HepG2 (cell line): ENCODE results near the gene C6orf15. TPM values are rescaled to one million over a fixed set of nuclear protein-coding genes. Genes with fewer than 3 reads are reported as not detected.

Experiments
- ATAC-seq: fragments of 200-7000 bp; cut with Tn5 transposase; 3 replicates; pipeline ENCODE4 v1.9.1; 2020; ENCODE audit warnings: mild to moderate bottlenecking, moderate library complexity
- BruUV-seq: library from RNA; stranded (reverse); fragments of 400-500 nt; replicated peaks from 2 replicates; lab custom pipeline; 2021; lab: Mats Ljungman, UMichigan
- CTCF ChIA-PET: fragments of 300-600 bp; formaldehyde crosslinking; extraction: SDS; loops from one replicate; lab custom pipeline; 2021; ENCODE audit warnings: low total read pairs, inconsistent platforms, low intra/inter-chr PET ratio; lab: Yijun Ruan, JAX
- POLR2A ChIA-PET: fragments of 350-600 bp; sonication (Branson Sonifier 250); formaldehyde crosslinking; loops from one replicate; lab custom pipeline; 2020; ENCODE audit warnings: antibody characterized with exemption, inconsistent platforms; lab: Yijun Ruan, JAX
- DNase-seq: peaks from one replicate; pipeline ENCODE4 v3.0.0-alpha.2; 2015; ENCODE audit warnings: low spot score
- FAIRE-seq: peaks from 3 replicates; lab custom pipeline; 2011; peaks lifted over from hg19 to GRCh38; lab: Jason Lieb, UNC
- H2AFZ ChIP-seq: one replicate; pipeline ENCODE4 v1.6.1; 2011; ENCODE audit warnings: low read length, inconsistent platforms
- H3K27ac ChIP-seq: fragments of 300-600 bp; 3 replicates; pipeline ENCODE4 v1.8.0; 2011; ENCODE audit warnings: mixed run types, mild to moderate bottlenecking, mixed read lengths, low read length, inconsistent platforms; ENCODE audit not compliant: insufficient read depth; ENCODE audit errors: extremely low read length
- H3K27me3 ChIP-seq, 2 experiments: fragments of 200-600 bp in 1 of 2; 2 replicates in 1 of 2; 3 replicates in 1 of 2; pipeline versions ENCODE4 v1.6.0 to v1.8.0; 2011; ENCODE audit warnings: low read length in 2 of 2, mild to moderate bottlenecking in 2 of 2, moderate library complexity in 2 of 2, inconsistent platforms in 1 of 2; ENCODE audit not compliant: insufficient read depth in 2 of 2, control insufficient read depth in 1 of 2
- H3K36me3 ChIP-seq, 2 experiments: fragments of 200-600 bp in 1 of 2; replicated peaks in 1 of 2; 2 replicates in 1 of 2; 3 replicates in 1 of 2; pipeline versions ENCODE4 v1.5.1 to v1.8.0; 2011; ENCODE audit warnings: low read length in 2 of 2, inconsistent platforms in 1 of 2; ENCODE audit not compliant: insufficient read depth in 2 of 2, control insufficient read depth in 1 of 2
- H3K4me1 ChIP-seq: 2 replicates; pipeline ENCODE4 v1.5.1; 2012; ENCODE audit warnings: low read length, inconsistent platforms; ENCODE audit not compliant: insufficient read depth
- H3K4me2 ChIP-seq: 2 replicates; pipeline ENCODE4 v1.6.0; 2011; ENCODE audit warnings: low read depth, low read length, inconsistent platforms
- H3K4me3 ChIP-seq, 3 experiments: fragments of 200-600 bp in 1 of 3; sonication (generic), shearing (Covaris generic) in 1 of 3; replicated peaks in 1 of 3; 2 replicates each; pipeline ENCODE4 v1.5.1; 2011 to 2016; ENCODE audit warnings: low read length in 3 of 3, inconsistent platforms in 2 of 3, low read depth in 2 of 3, mild to moderate bottlenecking in 2 of 3, control low read depth in 1 of 3, mixed read lengths in 1 of 3; ENCODE audit not compliant: insufficient read depth in 1 of 3
- H3K79me2 ChIP-seq: one replicate; pipeline ENCODE4 v1.6.1; 2011; ENCODE audit warnings: low read length, inconsistent platforms; ENCODE audit not compliant: insufficient read depth
- H3K9ac ChIP-seq: 2 replicates; pipeline ENCODE4 v1.6.0; 2011; ENCODE audit warnings: mild to moderate bottlenecking, low read depth, low read length, inconsistent platforms; ENCODE audit not compliant: insufficient read depth
- H3K9me3 ChIP-seq: 2 replicates; pipeline ENCODE4 v1.5.1; 2012; ENCODE audit warnings: mild to moderate bottlenecking, low read length
- H4K20me1 ChIP-seq: 2 replicates; pipeline ENCODE4 v1.6.0; 2011; ENCODE audit warnings: inconsistent platforms, mild to moderate bottlenecking, low read length, moderate library complexity; ENCODE audit not compliant: insufficient read depth
- ARID2 ChIP-seq: sonication (generic); formaldehyde crosslinking; IDR thresholded peaks from 2 replicates; pipeline ENCODE4 v1.8.1; 2022; ENCODE audit warnings: mild to moderate bottlenecking, missing genetic modification reagents, borderline replicate concordance
- FOXJ3 ChIP-seq: sonication (generic); formaldehyde crosslinking; IDR thresholded peaks from 2 replicates; pipeline ENCODE4 v1.4.0; 2020; ENCODE audit warnings: missing genetic modification reagents, mild to moderate bottlenecking, borderline replicate concordance
- MZF1 ChIP-seq: sonication (generic); formaldehyde crosslinking; IDR thresholded peaks from 2 replicates; pipeline ENCODE4 v1.8.1; 2023; ENCODE audit warnings: mild to moderate bottlenecking, missing genetic modification reagents, borderline replicate concordance
- NR2F2 ChIP-seq: IDR thresholded peaks from 2 replicates; pipeline ENCODE4 v1.6.1; 2012; ENCODE audit warnings: low read depth, inconsistent platforms, borderline replicate concordance
- SOX5 ChIP-seq: IDR thresholded peaks from 2 replicates; pipeline ENCODE4 v1.6.1; 2016; ENCODE audit warnings: borderline replicate concordance
- STAG1 ChIP-seq: sonication (generic); formaldehyde crosslinking; IDR thresholded peaks from 2 replicates; pipeline ENCODE4 v1.4.0; 2020; ENCODE audit warnings: missing genetic modification reagents
- ZMYM2 ChIP-seq: sonication (generic); formaldehyde crosslinking; IDR thresholded peaks from 2 replicates; pipeline ENCODE4 v1.8.0; 2022; ENCODE audit warnings: mild to moderate bottlenecking, missing genetic modification reagents
- ZNF24 ChIP-seq: fragments of 450-650 bp; IDR thresholded peaks from 2 replicates; pipeline ENCODE4 v1.6.1; 2017; ENCODE audit warnings: antibody characterized with exemption, mild to moderate bottlenecking
- ZNF644 ChIP-seq: IDR thresholded peaks from 2 replicates; pipeline ENCODE4 v1.6.1; 2016; ENCODE audit warnings: low read depth
- ZNF766 ChIP-seq: sonication (generic); formaldehyde crosslinking; IDR thresholded peaks from 2 replicates; pipeline ENCODE4 v1.5.0; 2020; ENCODE audit warnings: missing genetic modification reagents, borderline replicate concordance
- WGBS: methylation state at CpG from one replicate; pipeline ENCODE4 v1.1.6; 2017; ENCODE audit warnings: low lambda C conversion rate; 5-methylcytosine and 5-hydroxymethylcytosine counted together
- in situ Hi-C: cut with HindIII; loops from 2 replicates; pipeline ENCODE4 v1.10.0; 2017; ENCODE audit warnings: low pct_unique_long_range_greater_than_20kb; ENCODE audit not compliant: extremely low pct_ligation_motif_present
- intact Hi-C: fragments of 100-400 bp; cut with micrococcal nuclease; formaldehyde crosslinking; loops from one replicate; pipeline ENCODE4 v1.10.0; 2022; ENCODE audit not compliant: unreplicated experiment
- polyA plus RNA-seq, 8 experiments: library from polyadenylated mRNA; depleted of rRNA in 3 of 8; stranded (reverse) in 7 of 8; unstranded in 1 of 8; fragments of >200 nt; fragmentation: Illumina TruSeq in 4 of 8; extraction: Trizol in 4 of 8; gene quantifications; 2 replicates each; pipeline versions ENCODE4 v1.2.1 to v1.2.3, GENCODE V29; 2011 to 2016; ENCODE audit warnings: low read depth in 4 of 8, missing spikeins in 1 of 8, mixed read lengths in 1 of 8; ENCODE audit not compliant: insufficient read depth in 1 of 8
- total RNA-seq, 5 experiments: library from RNA; depleted of rRNA; stranded (reverse); fragments of >200 nt; fragmentation: Illumina TruSeq; extraction: Trizol; gene quantifications; 2 replicates each; pipeline ENCODE4 v1.2.3, GENCODE V29; 2016; ENCODE audit warnings: low read depth in 1 of 5
- TF ChIP-seq, protein P1 (sequence below): IDR thresholded peaks from 2 replicates; pipeline ENCODE4 v1.6.1; 2016; ENCODE audit warnings: low read depth, control low read depth
- TF ChIP-seq, protein P2 (sequence below): sonication (generic); formaldehyde crosslinking; IDR thresholded peaks from 2 replicates; pipeline ENCODE4 v1.5.1; 2020; ENCODE audit warnings: missing genetic modification reagents, mild to moderate bottlenecking, borderline replicate concordance
- TF ChIP-seq, protein P3 (sequence below): sonication (generic); formaldehyde crosslinking; conservative IDR thresholded peaks from 2 replicates; pipeline ENCODE4 v1.4.0; 2020; ENCODE audit warnings: missing genetic modification reagents

The C6orf15 gene
- total and polyA plus RNA-seq, 2 of the 13 experiments (the other 11 are each of a cell fraction or from before 2014, with no cell fraction given): not detected

DNA sequence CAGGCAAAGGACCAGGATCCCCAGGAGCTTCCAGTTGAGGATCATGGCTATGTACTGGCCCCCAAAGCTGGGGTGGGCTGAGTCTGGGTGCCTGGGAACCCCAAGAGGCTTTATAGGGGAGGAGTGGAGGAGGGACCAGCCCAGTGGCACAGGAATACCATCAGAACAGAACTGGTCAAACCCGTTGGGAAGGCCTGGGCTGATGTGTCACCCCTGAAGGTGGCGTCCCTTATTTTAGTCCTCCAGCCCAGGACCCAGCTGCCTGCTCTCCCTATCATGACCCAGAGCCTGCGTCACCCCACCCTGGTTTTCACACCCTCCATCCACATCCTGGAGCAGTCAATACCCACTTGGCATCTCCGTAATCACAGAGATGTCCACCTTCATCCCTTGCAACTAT, 26.6 kb upstream of the C6orf15 start, which contains the start of gene PSORS1C2:
Gene PSORS1C2 (minus strand): TSS at position 85 of the 400 bp plus-strand sequence. CDS start 40 bp downstream, at position 45.
- H3K27ac ChIP-seq: no peak within 1 kb of the TSS
- H3K79me2 ChIP-seq: no peaks in the 10 kb centered on the region
- H3K9ac ChIP-seq: no peak within 1 kb of the TSS; the same call in 1 of the 2 replicates
- ATAC-seq (no peak), FAIRE-seq (no peak)
- no TSS peak for BruUV-seq
- 0 out of 5 replicates have a peak, but pooled peaks cover 0 to 4% of the 10 kb centered on the region in 2 experiments for H3K27me3 ChIP-seq
- in situ Hi-C loops: loop anchor here (5.0 kb wide), 2 partner anchors 53 to 228 kb away; no protein-coding TSS in a partner anchor
- H3K9me3 ChIP-seq: no peaks in the 10 kb centered on the region
- POLR2A ChIA-PET: no interaction called here
- peaks cover 0 to 7% of the 10 kb centered on the region in 2 experiments; a peak in 1 of 5 replicates for H3K36me3 ChIP-seq
- H3K4me2 ChIP-seq: peak within 1 kb of the TSS; percentile 98
- no peak for TF ChIP-seq ZNF644 (CRISPR knock-in tag)
- TF ChIP-seq, all 625 proteins: peak for 0
- peaks cover 7% of the 10 kb centered on the region for H3K4me1 ChIP-seq
- no peaks in the 10 kb centered on the region for H4K20me1 ChIP-seq
- 86% methylated on average over 3 of the region's 4 CpGs for WGBS
- no peak for DNase-seq
- no peak within 1 kb of the TSS for H2AFZ ChIP-seq
- intact Hi-C loops: no loop called here
- H3K4me3 ChIP-seq: peak within 1 kb of the TSS in 1 of 3 experiments; percentile 55; a peak in 2 of 6 replicates
- CTCF ChIA-PET: interaction anchor here (2.8 to 3.9 kb wide), 2 partner anchors 54 to 228 kb away, joined by 16 to 110 read pairs; no protein-coding TSS in a partner anchor

DNA sequence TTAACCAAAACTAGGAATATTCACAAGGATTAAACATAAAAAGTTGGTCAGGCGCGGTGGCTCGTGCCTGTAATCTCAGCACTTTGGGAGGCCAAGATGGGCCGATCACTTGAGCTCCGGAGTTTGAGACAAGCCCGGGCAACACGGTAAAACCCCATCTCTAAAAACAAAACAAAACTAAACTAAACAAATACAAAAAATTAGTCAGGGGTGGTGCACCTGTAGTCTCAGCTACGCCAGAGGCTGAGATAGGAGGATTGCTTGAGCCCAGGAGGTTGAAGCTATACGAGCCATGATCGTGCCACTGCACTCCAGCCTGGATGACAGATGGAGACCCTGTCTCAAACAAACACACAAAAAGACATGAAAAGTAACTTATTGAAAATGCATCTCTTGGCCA, 23.3 kb upstream of the C6orf15 start:
- no peak for FAIRE-seq
- POLR2A ChIA-PET: no interaction called here
- no peak for TF ChIP-seq NR2F2
- no peak for TF ChIP-seq ZMYM2 (CRISPR knock-in tag)
- no peak for TF ChIP-seq ARID2 (CRISPR knock-in tag)
- TF ChIP-seq, protein P1, sequence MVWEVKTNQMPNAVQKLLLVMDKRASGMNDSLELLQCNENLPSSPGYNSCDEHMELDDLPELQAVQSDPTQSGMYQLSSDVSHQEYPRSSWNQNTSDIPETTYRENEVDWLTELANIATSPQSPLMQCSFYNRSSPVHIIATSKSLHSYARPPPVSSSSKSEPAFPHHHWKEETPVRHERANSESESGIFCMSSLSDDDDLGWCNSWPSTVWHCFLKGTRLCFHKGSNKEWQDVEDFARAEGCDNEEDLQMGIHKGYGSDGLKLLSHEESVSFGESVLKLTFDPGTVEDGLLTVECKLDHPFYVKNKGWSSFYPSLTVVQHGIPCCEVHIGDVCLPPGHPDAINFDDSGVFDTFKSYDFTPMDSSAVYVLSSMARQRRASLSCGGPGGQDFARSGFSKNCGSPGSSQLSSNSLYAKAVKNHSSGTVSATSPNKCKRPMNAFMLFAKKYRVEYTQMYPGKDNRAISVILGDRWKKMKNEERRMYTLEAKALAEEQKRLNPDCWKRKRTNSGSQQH (CRISPR knock-in tag): no peak
- no peak for TF ChIP-seq SOX5 (CRISPR knock-in tag)
- no peak for TF ChIP-seq MZF1 (CRISPR knock-in tag)
- TF ChIP-seq ZNF766: no peak
- TF ChIP-seq, protein P2, sequence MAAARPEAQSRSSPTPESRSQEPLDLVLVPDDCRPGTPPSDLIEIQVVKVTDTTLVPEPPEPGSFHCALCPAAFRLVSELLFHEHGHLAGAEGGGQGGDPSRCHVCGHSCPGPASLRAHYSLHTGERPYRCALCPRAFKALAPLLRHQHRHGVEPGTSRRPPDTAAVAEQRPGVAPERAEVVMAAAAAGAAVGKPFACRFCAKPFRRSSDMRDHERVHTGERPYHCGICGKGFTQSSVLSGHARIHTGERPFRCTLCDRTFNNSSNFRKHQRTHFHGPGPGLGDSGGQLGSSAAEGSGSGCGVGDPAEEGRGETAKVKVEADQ (CRISPR knock-in tag): no peak
- TF ChIP-seq FOXJ3: no peak
- TF ChIP-seq STAG1 (CRISPR knock-in tag): no peak
- TF ChIP-seq, protein P3, sequence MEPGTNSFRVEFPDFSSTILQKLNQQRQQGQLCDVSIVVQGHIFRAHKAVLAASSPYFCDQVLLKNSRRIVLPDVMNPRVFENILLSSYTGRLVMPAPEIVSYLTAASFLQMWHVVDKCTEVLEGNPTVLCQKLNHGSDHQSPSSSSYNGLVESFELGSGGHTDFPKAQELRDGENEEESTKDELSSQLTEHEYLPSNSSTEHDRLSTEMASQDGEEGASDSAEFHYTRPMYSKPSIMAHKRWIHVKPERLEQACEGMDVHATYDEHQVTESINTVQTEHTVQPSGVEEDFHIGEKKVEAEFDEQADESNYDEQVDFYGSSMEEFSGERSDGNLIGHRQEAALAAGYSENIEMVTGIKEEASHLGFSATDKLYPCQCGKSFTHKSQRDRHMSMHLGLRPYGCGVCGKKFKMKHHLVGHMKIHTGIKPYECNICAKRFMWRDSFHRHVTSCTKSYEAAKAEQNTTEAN (CRISPR knock-in tag): no peak
- no peak for TF ChIP-seq ZNF24

More for the DNA sequence above, 23.3 kb upstream of the C6orf15 start:
- BruUV-seq: no TSS peak
- intact Hi-C loops (no loop called here), in situ Hi-C loops (loop anchor here (5.0 kb wide), 2 partner anchors 57 to 232 kb away; no protein-coding TSS in a partner anchor)
- 36% methylated on average over 10 of the region's 10 CpGs for WGBS
- no peak overlapping the region for H3K4me2 ChIP-seq
- no peak for DNase-seq
- H3K9ac ChIP-seq: no peak overlapping the region
- CTCF ChIA-PET: interaction anchor here (3.9 kb wide), 1 partner anchor 57 kb away, joined by 110 read pairs; no protein-coding TSS in a partner anchor
- no peaks in the 10 kb centered on the region for H4K20me1 ChIP-seq
- H3K27me3 ChIP-seq: peaks cover 0 to 9% of the 10 kb centered on the region in 2 experiments; a peak in 1 of 5 replicates
- no peaks in the 10 kb centered on the region for H3K79me2 ChIP-seq
- ATAC-seq: no peak
- H3K4me1 ChIP-seq: peaks cover 7% of the 10 kb centered on the region
- no peak overlapping the region for H2AFZ ChIP-seq
- no peaks in the 10 kb centered on the region for H3K36me3 ChIP-seq
- H3K4me3 ChIP-seq: no peak overlapping the region
- no peaks in the 10 kb centered on the region for H3K9me3 ChIP-seq
- no peak overlapping the region for H3K27ac ChIP-seq
